ENCODE measurements around the gene ZSWIM2.

DNA sequence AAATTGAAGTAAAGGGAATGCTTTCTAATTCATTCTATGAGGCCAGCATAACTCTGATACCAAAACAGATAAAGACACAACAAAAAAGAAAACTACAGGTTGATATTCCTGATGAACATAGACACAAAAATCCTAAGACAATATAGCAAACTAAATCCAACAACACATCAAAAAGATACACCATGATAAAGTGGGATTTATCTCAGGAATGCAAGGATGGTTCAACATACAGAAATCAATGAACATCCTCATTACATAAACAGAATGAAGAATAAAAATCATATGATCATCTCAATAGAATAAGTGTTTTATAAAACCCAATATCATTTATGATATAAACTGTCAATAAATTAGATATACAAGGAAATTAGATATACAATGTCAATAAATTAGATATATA is 65.7 kb downstream of the ZSWIM2 start:
- TF ChIP-seq, protein P1, sequence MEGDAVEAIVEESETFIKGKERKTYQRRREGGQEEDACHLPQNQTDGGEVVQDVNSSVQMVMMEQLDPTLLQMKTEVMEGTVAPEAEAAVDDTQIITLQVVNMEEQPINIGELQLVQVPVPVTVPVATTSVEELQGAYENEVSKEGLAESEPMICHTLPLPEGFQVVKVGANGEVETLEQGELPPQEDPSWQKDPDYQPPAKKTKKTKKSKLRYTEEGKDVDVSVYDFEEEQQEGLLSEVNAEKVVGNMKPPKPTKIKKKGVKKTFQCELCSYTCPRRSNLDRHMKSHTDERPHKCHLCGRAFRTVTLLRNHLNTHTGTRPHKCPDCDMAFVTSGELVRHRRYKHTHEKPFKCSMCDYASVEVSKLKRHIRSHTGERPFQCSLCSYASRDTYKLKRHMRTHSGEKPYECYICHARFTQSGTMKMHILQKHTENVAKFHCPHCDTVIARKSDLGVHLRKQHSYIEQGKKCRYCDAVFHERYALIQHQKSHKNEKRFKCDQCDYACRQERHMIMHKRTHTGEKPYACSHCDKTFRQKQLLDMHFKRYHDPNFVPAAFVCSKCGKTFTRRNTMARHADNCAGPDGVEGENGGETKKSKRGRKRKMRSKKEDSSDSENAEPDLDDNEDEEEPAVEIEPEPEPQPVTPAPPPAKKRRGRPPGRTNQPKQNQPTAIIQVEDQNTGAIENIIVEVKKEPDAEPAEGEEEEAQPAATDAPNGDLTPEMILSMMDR (conservative IDR thresholded peaks at IDR 0.05): no peak
- no peak for TF ChIP-seq EZH2 (IDR thresholded peaks at IDR 0.05; ENCODE audit: low read depth)

All from PC-9 (cell line).